Suprapubic skin (tissue), 4 donors: ENCODE data around the gene CADPS2.

ENCODE experiments used
- CTCF ChIP-seq, 2 donors: fragments of 200-600 bp in 1 of 2; fragments of 450-650 bp in 1 of 2; sonication (generic) in 1 of 2; IDR thresholded peaks; one replicate each; pipeline ENCODE4 v1.5.1; 2016 to 2019; ENCODE audit warnings: antibody characterized with exemption in 2 of 2, mild to moderate bottlenecking in 1 of 2, moderate library complexity in 1 of 2
- POLR2A ChIP-seq, 2 donors: fragments of 450-650 bp; IDR thresholded peaks; one replicate each; pipeline ENCODE4 v1.6.1; 2017; ENCODE audit warnings: antibody characterized with exemption in 2 of 2, mild to moderate bottlenecking in 2 of 2, moderate library complexity in 2 of 2
- POLR2AphosphoS5 ChIP-seq, 3 donors: sonication (generic); formaldehyde crosslinking; IDR thresholded peaks; one replicate each; pipeline ENCODE4 v1.6.1; 2017; ENCODE audit warnings: antibody characterized with exemption in 3 of 3

GRCh38 chr7:122902751-122903495 lies 16.7 kb upstream of the CADPS2 start:
- TF ChIP-seq POLR2AphosphoS5 (IDR thresholded peaks at IDR 0.05) (no peak), CTCF (IDR thresholded peaks at IDR 0.05) (no peak), POLR2A (IDR thresholded peaks at IDR 0.05) (no peak)
